IMR-90 (cell line): ENCODE data around the gene UBLCP1.

ENCODE experiments used
- MAFK ChIP-seq: IDR thresholded peaks from 2 replicates; pipeline ENCODE4 v1.6.1; 2012; ENCODE audit warnings: low read depth, low read length, improper control_type of control experiment
- MAZ ChIP-seq: IDR thresholded peaks from 2 replicates; pipeline ENCODE4 v1.6.1; 2012; ENCODE audit warnings: low read depth, mild to moderate bottlenecking, low read length, improper control_type of control experiment, moderate library complexity, borderline replicate concordance
- MXI1 ChIP-seq: IDR thresholded peaks from 2 replicates; pipeline ENCODE4 v1.6.1; 2012; ENCODE audit warnings: low read depth, mild to moderate bottlenecking, low read length, moderate library complexity, borderline replicate concordance
- NFE2L2 ChIP-seq: fragments of 150-350 bp; IDR thresholded peaks from 2 replicates; pipeline ENCODE4 v1.6.1; 2016; ENCODE audit warnings: low read depth, mild to moderate bottlenecking, low read length
- POLR2A ChIP-seq: IDR thresholded peaks from 2 replicates; pipeline ENCODE4 v1.6.1; 2012; ENCODE audit warnings: mild to moderate bottlenecking, low read depth, low read length
- RAD21 ChIP-seq: IDR thresholded peaks from 2 replicates; pipeline ENCODE4 v1.6.1; 2012; ENCODE audit warnings: low read length, improper control_type of control experiment
- RFX5 ChIP-seq: IDR thresholded peaks from 2 replicates; pipeline ENCODE4 v1.8.0; 2012; ENCODE audit warnings: low read depth, mild to moderate bottlenecking, low read length, moderate library complexity
- SMC3 ChIP-seq: fragments of 150-350 bp; IDR thresholded peaks from 2 replicates; pipeline ENCODE4 v1.6.1; 2016; ENCODE audit warnings: low read depth, mild to moderate bottlenecking, antibody characterized with exemption, low read length, moderate library complexity
- TF ChIP-seq, protein P1 (sequence below): conservative IDR thresholded peaks from 2 replicates; pipeline ENCODE4 v1.5.1; 2012; ENCODE audit warnings: mild to moderate bottlenecking, low read depth, low read length, improper control_type of control experiment
- TF ChIP-seq, protein P2 (sequence below): fragments of 150-350 bp; IDR thresholded peaks from 2 replicates; pipeline ENCODE4 v1.6.1; 2016; ENCODE audit warnings: low read depth, mild to moderate bottlenecking, low read length, moderate library complexity, borderline replicate concordance

DNA sequence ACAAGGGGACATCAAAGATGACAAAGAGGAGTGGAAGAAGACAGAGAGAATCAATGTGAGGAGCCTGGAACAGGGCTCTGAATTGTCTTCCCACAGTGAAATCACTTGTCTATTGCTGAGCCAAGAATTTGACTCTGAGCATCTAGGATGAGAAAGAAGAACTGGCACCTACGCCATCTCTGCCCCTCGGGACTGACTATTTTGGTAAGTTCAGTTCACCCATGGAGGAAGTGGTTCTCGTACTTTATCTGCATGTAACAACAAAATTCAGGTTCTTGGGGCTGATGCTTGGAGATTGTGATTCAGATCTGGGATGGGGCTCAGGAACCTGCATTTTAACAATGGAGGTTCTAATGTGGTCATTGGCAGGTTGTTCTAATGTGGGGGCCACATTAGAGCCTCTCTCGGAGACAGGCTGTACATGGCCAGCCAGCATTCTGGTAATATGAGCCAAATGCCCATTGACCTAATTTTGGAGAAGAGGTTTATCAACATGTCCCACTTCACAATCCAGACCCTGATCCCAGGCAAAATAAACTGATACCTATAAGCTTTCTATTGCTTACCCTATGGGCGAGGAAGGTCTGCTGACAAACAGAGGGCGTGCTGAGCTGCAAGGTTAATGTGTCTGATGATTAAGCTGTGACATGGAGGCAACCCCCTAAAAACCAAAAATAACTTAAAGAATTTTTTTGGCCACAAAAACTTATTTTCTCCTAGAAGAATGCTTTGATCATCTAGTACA, 69.9 kb downstream of the UBLCP1 start:
- TF ChIP-seq, protein P1, sequence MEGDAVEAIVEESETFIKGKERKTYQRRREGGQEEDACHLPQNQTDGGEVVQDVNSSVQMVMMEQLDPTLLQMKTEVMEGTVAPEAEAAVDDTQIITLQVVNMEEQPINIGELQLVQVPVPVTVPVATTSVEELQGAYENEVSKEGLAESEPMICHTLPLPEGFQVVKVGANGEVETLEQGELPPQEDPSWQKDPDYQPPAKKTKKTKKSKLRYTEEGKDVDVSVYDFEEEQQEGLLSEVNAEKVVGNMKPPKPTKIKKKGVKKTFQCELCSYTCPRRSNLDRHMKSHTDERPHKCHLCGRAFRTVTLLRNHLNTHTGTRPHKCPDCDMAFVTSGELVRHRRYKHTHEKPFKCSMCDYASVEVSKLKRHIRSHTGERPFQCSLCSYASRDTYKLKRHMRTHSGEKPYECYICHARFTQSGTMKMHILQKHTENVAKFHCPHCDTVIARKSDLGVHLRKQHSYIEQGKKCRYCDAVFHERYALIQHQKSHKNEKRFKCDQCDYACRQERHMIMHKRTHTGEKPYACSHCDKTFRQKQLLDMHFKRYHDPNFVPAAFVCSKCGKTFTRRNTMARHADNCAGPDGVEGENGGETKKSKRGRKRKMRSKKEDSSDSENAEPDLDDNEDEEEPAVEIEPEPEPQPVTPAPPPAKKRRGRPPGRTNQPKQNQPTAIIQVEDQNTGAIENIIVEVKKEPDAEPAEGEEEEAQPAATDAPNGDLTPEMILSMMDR: no peak
- TF ChIP-seq, protein P2, sequence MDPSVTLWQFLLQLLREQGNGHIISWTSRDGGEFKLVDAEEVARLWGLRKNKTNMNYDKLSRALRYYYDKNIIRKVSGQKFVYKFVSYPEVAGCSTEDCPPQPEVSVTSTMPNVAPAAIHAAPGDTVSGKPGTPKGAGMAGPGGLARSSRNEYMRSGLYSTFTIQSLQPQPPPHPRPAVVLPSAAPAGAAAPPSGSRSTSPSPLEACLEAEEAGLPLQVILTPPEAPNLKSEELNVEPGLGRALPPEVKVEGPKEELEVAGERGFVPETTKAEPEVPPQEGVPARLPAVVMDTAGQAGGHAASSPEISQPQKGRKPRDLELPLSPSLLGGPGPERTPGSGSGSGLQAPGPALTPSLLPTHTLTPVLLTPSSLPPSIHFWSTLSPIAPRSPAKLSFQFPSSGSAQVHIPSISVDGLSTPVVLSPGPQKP: no peak
- TF ChIP-seq NFE2L2 (no peak), RAD21 (no peak), POLR2A (no peak), MXI1 (no peak), MAZ (no peak), SMC3 (no peak), RFX5 (no peak), MAFK (no peak)
